Endothelial cell of umbilical vein (primary cell): ENCODE measurements around the gene FAM120A. TPM values are rescaled to one million over a fixed set of nuclear protein-coding genes. Genes with fewer than 3 reads are reported as not detected.

Experiments
- BruUV-seq: library from RNA; stranded (reverse); fragments of 400-500 nt; replicated peaks from 2 replicates; lab custom pipeline; 2021; lab: Mats Ljungman, UMichigan
- CTCF ChIA-PET: fragments of 300-600, 350-600 bp; sonication (Branson Sonifier 250); formaldehyde crosslinking; loops from one replicate; lab custom pipeline; 2021; ENCODE audit warnings: antibody characterized with exemption, inconsistent platforms; lab: Charles Lee
- POLR2A ChIA-PET: fragments of 300-600, 350-600 bp; sonication (Branson Sonifier 250); formaldehyde crosslinking; loops from one replicate; lab custom pipeline; 2021; ENCODE audit warnings: antibody characterized with exemption, inconsistent platforms; lab: Charles Lee
- DNase-seq: peaks from one replicate; pipeline ENCODE4 v3.0.0-alpha.2; 2011; ENCODE audit warnings: low read depth, low spot score
- FAIRE-seq: peaks from 2 replicates; lab custom pipeline; 2011; peaks lifted over from hg19 to GRCh38; lab: Jason Lieb, UNC
- H2AFZ ChIP-seq: 2 replicates; pipeline ENCODE4 v1.6.0; 2012; ENCODE audit warnings: low read depth, low read length, control low read depth, inconsistent platforms
- H3K27ac ChIP-seq: 2 replicates; pipeline ENCODE4 v1.5.1; 2011; ENCODE audit warnings: low read depth, mild to moderate bottlenecking, control low read depth, low read length, moderate library complexity; ENCODE audit not compliant: insufficient read depth
- H3K27me3 ChIP-seq, 2 experiments: 2 replicates each; pipeline versions ENCODE4 v1.6.0 to v1.6.1; 2011; ENCODE audit warnings: low read length in 2 of 2, mixed read lengths in 1 of 2; ENCODE audit not compliant: control insufficient read depth in 2 of 2, insufficient read depth in 2 of 2
- H3K36me3 ChIP-seq, 2 experiments: 2 replicates in 1 of 2; 3 replicates in 1 of 2; pipeline ENCODE4 v1.5.1; 2011; ENCODE audit warnings: low read length in 2 of 2, mild to moderate bottlenecking in 1 of 2, moderate library complexity in 1 of 2; ENCODE audit not compliant: control insufficient read depth in 2 of 2, insufficient read depth in 2 of 2; ENCODE audit errors: extremely low read depth in 1 of 2
- H3K4me1 ChIP-seq: 3 replicates; pipeline ENCODE4 v1.5.1; 2011; ENCODE audit warnings: mild to moderate bottlenecking, low read length; ENCODE audit not compliant: control insufficient read depth, insufficient read depth; ENCODE audit errors: extremely low read depth
- H3K4me2 ChIP-seq: 2 replicates; pipeline ENCODE4 v1.6.1; 2011; ENCODE audit warnings: low read length, control low read depth, mixed read lengths; ENCODE audit not compliant: insufficient read depth
- H3K4me3 ChIP-seq, 3 experiments: fragments of 200-600 bp in 1 of 3; sonication (generic), shearing (Covaris generic) in 1 of 3; replicated peaks in 1 of 3; 2 replicates each; pipeline ENCODE4 v1.5.1; 2011 to 2016; ENCODE audit warnings: control low read depth in 3 of 3, low read length in 3 of 3, mild to moderate bottlenecking in 2 of 3, inconsistent platforms in 1 of 3, low read depth in 1 of 3, moderate library complexity in 1 of 3; ENCODE audit not compliant: insufficient read depth in 1 of 3
- H3K79me2 ChIP-seq: 2 replicates; pipeline ENCODE4 v1.6.0; 2012; ENCODE audit warnings: low read length, inconsistent platforms; ENCODE audit not compliant: control insufficient read depth, insufficient read depth
- H3K9ac ChIP-seq: replicated peaks from 2 replicates; pipeline ENCODE3; 2011; ENCODE audit warnings: low read length, control low read depth; ENCODE audit not compliant: insufficient read depth; ENCODE audit errors: extremely low read depth
- H3K9me1 ChIP-seq: replicated peaks from 3 replicates; pipeline ENCODE4 v1.6.0; 2011; ENCODE audit warnings: mild to moderate bottlenecking, low read length; ENCODE audit not compliant: control insufficient read depth, insufficient read depth; ENCODE audit errors: extremely low read depth
- H3K9me3 ChIP-seq: replicated peaks from 2 replicates; pipeline ENCODE4 v1.5.1; 2012; ENCODE audit warnings: low read length, inconsistent platforms; ENCODE audit not compliant: control insufficient read depth, insufficient read depth
- H4K20me1 ChIP-seq: replicated peaks from 2 replicates; pipeline ENCODE3; 2011; ENCODE audit warnings: mild to moderate bottlenecking, low read length; ENCODE audit not compliant: control insufficient read depth, insufficient read depth; ENCODE audit errors: extremely low read depth
- EZH2 ChIP-seq: IDR thresholded peaks from 2 replicates; pipeline ENCODE4 v1.6.1; 2012; ENCODE audit warnings: borderline replicate concordance, low read depth, mild to moderate bottlenecking, moderate library complexity, low read length, inconsistent platforms; ENCODE audit not compliant: severe bottlenecking
- FOS ChIP-seq: IDR thresholded peaks from 2 replicates; pipeline ENCODE4 v1.6.1; 2011; ENCODE audit warnings: mild to moderate bottlenecking, low read length, moderate library complexity, borderline replicate concordance; ENCODE audit not compliant: insufficient read depth
- GATA2 ChIP-seq: IDR thresholded peaks from 2 replicates; pipeline ENCODE4 v1.7.0; 2011; ENCODE audit warnings: low read depth, mild to moderate bottlenecking, moderate library complexity, mixed read lengths, low read length; ENCODE audit not compliant: insufficient read length, insufficient read depth
- JUN ChIP-seq: IDR thresholded peaks from 2 replicates; pipeline ENCODE4 v1.6.1; 2011; ENCODE audit warnings: borderline replicate concordance, low read depth; ENCODE audit not compliant: insufficient read length, insufficient read depth
- MYC ChIP-seq: IDR thresholded peaks from one replicate; pipeline ENCODE4 v1.6.1; 2011; ENCODE audit warnings: mild to moderate bottlenecking, low read depth, low read length
- POLR2A ChIP-seq: IDR thresholded peaks from 2 replicates; pipeline ENCODE4 v1.6.1; 2012; ENCODE audit warnings: low read depth, mild to moderate bottlenecking, control low read depth, low read length
- POLR2AphosphoS5 ChIP-seq: IDR thresholded peaks from 2 replicates; pipeline ENCODE4 v1.6.1; 2012; ENCODE audit warnings: low read depth, mild to moderate bottlenecking, control low read depth, low read length, moderate library complexity; ENCODE audit not compliant: insufficient read depth
- dilution Hi-C: fragments of 300-500 bp; cut with MboI; formaldehyde crosslinking; loops from one replicate; pipeline ENCODE4 v1.15.0; 2019; ENCODE audit warnings: low sequenced_read_pairs; ENCODE audit not compliant: extremely low pct_ligation_motif_present
- intact Hi-C: fragments of 100-400 bp; cut with micrococcal nuclease; formaldehyde crosslinking; loops from one replicate; pipeline ENCODE4 v1.10.0; 2022
- polyA plus RNA-seq, 4 experiments: library from polyadenylated mRNA; depleted of rRNA in 3 of 4; stranded (reverse) in 3 of 4; unstranded in 1 of 4; fragments of >200 nt; gene quantifications; 2 replicates each; pipeline versions ENCODE4 v1.2.1 to v1.2.3, GENCODE V29; 2011 to 2012; ENCODE audit warnings: missing spikeins in 1 of 4
- total RNA-seq: library from RNA; stranded (reverse); gene quantifications from 2 replicates; pipeline ENCODE4 v1.2.3, GENCODE V29; 2021
- TF ChIP-seq, protein P1 (sequence below): IDR thresholded peaks from 2 replicates; pipeline ENCODE4 v1.6.1; 2011; ENCODE audit not compliant: insufficient read depth, insufficient read length
- TF ChIP-seq, protein P2 (sequence below), 2 donors: IDR thresholded peaks; 1 replicate in 1 of 2; 2 replicates in 1 of 2; pipeline ENCODE4 v1.5.1; 2011; ENCODE audit warnings: low read length in 2 of 2, mild to moderate bottlenecking in 2 of 2, moderate library complexity in 2 of 2, control low read depth in 1 of 2, inconsistent platforms in 1 of 2, low read depth in 1 of 2; ENCODE audit not compliant: insufficient read depth in 1 of 2; ENCODE audit errors: extremely low read depth in 1 of 2

The FAM120A gene
- total and polyA plus RNA-seq, 2 donors (not counting 3 experiments of a cell fraction or from before 2014, with no cell fraction given): 66.8 to 126 TPM

- no peaks in the 10 kb centered on the region for H4K20me1 ChIP-seq
- TF ChIP-seq GATA2 (no peak), FOS (no peak), EZH2 (no peak), JUN (no peak), POLR2A (no peak), MYC (no peak), POLR2AphosphoS5 (no peak)
- TF ChIP-seq, protein P1, sequence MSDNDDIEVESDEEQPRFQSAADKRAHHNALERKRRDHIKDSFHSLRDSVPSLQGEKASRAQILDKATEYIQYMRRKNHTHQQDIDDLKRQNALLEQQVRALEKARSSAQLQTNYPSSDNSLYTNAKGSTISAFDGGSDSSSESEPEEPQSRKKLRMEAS: no peak
- TF ChIP-seq, protein P2, sequence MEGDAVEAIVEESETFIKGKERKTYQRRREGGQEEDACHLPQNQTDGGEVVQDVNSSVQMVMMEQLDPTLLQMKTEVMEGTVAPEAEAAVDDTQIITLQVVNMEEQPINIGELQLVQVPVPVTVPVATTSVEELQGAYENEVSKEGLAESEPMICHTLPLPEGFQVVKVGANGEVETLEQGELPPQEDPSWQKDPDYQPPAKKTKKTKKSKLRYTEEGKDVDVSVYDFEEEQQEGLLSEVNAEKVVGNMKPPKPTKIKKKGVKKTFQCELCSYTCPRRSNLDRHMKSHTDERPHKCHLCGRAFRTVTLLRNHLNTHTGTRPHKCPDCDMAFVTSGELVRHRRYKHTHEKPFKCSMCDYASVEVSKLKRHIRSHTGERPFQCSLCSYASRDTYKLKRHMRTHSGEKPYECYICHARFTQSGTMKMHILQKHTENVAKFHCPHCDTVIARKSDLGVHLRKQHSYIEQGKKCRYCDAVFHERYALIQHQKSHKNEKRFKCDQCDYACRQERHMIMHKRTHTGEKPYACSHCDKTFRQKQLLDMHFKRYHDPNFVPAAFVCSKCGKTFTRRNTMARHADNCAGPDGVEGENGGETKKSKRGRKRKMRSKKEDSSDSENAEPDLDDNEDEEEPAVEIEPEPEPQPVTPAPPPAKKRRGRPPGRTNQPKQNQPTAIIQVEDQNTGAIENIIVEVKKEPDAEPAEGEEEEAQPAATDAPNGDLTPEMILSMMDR (IDR thresholded peaks at IDR 0.05; ENCODE audit: extremely low read depth in 1 of 2, insufficient read depth in 1 of 2, low read depth in 1 of 2, low read length in 2 of 2): no peak
Measured at GRCh38 chr9:93479726-93480125, 28.2 kb downstream of the FAM120A start.

More at GRCh38 chr9:93479726-93480125, 28.2 kb downstream of the FAM120A start:
- Histone ChIP-seq H3K4me1 (peaks cover 2% of the 10 kb centered on the region), H2AFZ (no peak overlapping the region), H3K27me3 (no peaks in the 10 kb centered on the region), H3K27ac (no peak overlapping the region), H3K36me3 (peaks cover 5 to 7% of the 10 kb centered on the region in 2 experiments), H3K79me2 (peaks cover 76% of the 10 kb centered on the region), H3K9ac (no peak overlapping the region), H3K9me3 (no peaks in the 10 kb centered on the region), H3K9me1 (no peaks in the 10 kb centered on the region), H3K4me3 (no peak overlapping the region), H3K4me2 (no peak overlapping the region)
- dilution Hi-C loops: no loop called here
- ChIA-PET POLR2A (interaction anchor here (0.7 kb wide), 1 partner anchor 87 kb away, joined by 3 read pairs; no protein-coding TSS in a partner anchor), CTCF (interaction anchor here (0.8 to 3.0 kb wide), 4 partner anchors 11 to 87 kb away, joined by 3 to 11 read pairs (median 3); partner anchors contain the start of gene FAM120AOS)
- intact Hi-C loops: no loop called here
- BruUV-seq: no TSS peak
- no peak for FAIRE-seq
- no peak for DNase-seq
